NCI-H2107 treated with DMSO at 0.1 percent for 48 hours (cell line): ENCODE measurements around the gene LYPD3.
"Not testable (repeated sequence)": the region's sequence is repeated elsewhere in the genome, so short reads cannot be mapped to it uniquely, and the experiment has no call there.

Experiments used
- DNase-seq: peaks from one replicate; lab custom pipeline; 2025; ENCODE audit not compliant: unreplicated experiment; lab: John Stamatoyannopoulos, UW

The LYPD3 gene

DNA sequence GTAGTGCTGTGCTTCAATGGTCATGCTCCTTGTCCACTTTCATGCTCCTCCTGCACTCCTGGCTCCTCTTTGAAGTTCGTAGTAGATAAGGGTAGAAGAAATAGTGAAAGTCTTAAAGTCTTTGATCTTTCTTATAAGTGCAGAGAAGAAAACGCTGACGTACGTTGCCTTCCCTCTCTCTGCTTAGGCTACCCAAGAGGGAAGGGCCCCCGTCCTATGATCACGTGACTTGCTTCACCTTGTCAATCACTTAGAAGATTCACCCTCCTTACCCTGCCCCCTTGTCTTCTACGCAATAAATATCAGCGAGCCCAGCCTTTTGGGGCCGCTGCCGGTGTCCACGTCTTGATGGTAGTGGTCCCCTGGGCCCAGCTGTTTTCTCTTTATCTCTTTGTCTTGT, 28.1 kb downstream of the LYPD3 start:
- not testable (repeated sequence) for DNase-seq

DNA sequence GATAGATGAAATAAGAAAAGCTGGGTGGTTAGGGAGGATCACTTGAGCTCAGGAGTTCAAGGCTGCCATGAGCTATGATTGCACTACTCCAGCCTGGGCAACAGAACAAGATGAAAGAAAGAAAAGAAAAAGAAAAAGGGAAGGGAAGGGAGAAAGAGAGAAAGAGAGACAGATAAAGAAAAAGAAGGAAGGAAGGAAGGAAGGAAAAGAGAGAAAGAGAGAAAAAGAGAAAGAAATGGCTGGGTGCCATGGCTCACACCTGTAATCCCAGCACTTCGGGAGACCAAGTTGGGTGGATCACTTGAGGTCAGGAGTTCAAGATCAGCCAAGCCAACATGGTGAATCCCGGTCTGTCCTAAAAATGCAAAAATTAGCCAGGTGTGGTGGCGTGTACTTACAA, 29.6 kb downstream of the LYPD3 start:
- DNase-seq: no peak

DNA sequence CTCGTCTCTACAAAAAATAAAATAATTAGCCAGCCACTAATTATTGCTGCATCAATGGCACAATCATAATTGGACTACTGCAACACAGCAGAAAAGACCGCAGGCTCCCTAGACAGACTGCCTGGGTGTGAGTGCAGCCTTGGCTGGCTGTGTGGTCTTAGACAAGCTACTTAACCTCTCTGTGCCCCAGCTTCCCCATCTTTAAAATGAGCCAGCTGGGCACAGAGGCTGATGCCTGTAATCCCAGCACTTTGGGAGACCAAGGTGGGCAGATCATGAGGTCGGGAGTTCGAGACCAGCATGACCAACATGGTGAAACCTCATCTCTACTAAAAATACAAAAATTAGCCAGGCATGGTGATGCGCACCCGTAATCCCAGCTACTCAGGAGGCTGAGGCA, 31.7 kb downstream of the LYPD3 start:
- no peak for DNase-seq

- DNase-seq: no peak
Observed at GRCh38 chr19:43433358-43433673, 32.1 kb downstream of the LYPD3 start.

DNA sequence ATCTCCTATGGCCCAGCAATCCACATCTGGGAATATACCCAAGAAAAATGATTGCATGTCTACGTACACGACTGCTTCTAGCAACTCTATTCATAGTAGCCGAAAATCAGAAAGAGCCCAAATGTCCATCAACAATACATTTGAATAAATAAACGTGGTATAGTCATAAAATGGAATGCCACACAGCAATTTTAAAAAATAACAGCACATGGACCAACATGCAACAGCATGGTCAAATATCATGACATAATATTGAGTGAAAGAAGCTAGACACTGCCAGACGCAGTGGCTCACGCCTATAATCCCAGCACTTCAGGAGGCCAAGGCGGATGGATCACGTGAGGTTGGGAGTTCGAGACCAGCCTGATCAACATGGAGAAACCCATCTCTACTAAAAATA, 34.4 kb downstream of the LYPD3 start:
- DNase-seq: no peak

- no peak for DNase-seq
Observed at GRCh38 chr19:43430142-43430710, 35.2 kb downstream of the LYPD3 start.

- no peak for DNase-seq
Observed at GRCh38 chr19:43429395-43429794, 36.0 kb downstream of the LYPD3 start.

DNA sequence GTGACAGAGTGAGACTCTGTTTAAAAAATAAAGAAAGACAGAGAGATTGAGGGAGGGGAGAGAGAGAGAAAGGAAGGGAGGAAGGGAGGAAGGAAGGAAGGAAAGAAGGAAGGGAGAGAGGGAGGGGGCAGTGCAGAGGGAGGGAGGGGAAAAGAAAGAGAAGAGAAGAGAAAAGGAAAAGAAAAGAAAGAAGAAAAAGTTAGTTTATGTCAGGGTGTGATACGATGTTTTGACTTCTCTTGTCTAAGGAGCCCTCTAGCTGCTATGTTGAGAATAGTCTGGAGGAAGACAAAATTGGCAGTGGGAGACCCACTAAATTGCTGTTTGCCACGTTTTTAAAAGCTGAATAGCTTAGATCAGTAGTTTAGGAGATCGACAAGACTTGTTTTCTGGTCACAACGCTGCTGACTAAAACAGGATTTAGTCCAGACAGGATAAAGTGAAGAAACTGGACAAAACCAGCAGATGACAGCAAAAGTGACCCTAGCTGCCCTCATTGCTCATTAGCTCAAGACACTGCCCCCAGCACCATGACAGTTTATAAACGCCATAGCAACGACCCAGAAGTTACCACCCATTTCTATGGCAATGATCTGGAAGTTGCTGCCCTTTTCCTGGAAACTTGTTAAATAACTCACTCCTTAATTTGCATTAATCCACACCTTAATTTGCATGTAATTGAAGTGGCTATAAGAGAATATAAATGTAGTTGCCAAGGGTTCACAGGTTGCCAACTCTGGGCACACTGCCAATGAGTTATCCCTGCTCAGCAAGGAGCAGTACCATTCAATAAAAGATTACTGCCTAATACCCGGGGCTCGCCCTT, 39.6 kb downstream of the LYPD3 start:
- DNase-seq: no peak

DNA sequence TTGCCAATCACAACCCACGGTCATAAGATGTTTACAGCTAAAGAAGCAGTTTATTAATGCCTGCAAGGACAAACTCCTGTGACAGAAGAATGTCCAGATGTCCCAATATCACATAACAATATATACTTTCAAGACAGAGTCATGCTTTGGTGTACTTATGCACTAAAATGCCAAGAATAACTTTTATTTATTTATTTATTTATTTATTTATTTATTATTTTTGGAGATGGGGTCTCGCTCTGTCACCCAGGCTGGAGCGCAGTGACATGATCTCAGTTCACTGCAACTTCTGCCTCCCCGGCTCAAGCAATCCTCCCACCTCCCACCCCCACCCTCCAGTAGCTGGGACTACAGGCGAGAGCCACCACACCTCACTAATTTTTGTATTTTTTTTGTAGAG, 41.6 kb downstream of the LYPD3 start:
- DNase-seq: no peak

DNA sequence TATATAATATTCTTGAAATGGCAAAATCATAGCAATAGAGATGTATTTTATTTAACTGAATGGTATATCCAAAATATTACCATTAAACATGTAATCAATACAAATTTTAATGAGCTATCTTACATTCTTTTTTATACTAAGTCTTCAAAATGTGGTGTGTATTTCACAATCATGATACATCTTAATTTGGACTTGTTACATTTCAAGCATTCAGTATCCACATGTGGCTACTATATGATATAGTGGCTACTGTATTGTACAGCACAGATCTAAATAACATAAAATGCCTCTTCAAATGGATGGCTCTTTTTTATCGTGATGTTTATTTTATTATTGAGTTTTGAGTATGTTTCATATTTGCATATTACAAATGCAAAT, 42.7 kb downstream of the LYPD3 start:
- DNase-seq: no peak

GRCh38 chr19:43422000-43422688, 43.3 kb downstream of the LYPD3 start:
- no peak for DNase-seq

DNA sequence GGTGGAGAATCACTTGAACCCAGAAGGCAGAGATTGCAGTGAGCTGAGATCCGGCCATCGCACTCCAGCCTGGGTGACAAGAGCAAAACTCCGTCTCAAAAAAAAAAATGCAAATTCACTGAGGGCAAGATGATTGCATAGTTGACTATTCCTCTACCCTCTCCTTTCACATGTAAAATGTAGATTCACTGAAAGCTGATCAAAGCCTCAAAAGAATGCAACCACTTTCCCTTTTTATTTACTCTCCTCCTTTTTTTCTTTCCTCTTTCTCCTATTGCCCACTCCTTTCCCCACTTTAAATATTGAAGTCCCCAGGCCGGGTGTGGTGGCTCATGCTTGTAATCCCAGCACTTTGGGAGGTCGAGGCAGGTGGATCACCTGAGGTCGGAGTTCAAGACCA, 44.5 kb downstream of the LYPD3 start:
- DNase-seq: no peak

DNA sequence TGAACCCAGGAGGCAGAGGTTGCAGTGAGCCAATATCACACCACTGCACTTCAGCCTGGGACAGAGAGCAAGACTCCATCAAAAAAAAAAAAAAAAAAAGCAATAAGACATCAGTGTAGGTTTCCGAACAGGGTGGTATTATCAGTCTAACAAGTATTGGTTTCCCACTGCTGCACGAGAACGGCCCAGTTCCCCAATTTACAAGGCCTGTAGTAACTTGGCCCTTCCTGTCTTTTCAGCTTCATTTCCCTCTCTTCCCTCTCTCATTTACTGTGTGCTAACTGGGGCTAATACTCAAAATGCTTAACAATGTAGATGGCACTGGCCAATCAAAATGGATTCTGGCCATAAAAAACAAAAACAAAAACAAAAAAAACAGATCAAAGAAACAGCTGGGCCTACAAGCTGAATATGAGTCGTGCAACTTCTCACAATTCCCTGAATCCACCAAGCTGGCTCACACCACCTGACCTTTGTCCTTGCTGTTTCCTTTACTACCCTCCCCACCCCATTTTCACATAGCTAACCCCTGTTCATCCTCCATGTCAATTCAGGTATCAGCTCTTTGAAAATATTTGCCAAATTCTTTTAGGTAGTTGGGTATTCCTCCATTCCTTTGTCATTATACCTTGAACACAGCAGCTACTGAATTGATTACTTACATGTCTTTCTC, 48.3 kb downstream of the LYPD3 start:
- DNase-seq: no peak

- no peak for DNase-seq
Observed at GRCh38 chr19:43414554-43414953, 50.9 kb downstream of the LYPD3 start, which contains the start of gene TEX101. Gene TEX101, plus strand, starts transcription at chr19:43414890. Its CDS starts 1,030 bp downstream, at chr19:43415920.

DNA sequence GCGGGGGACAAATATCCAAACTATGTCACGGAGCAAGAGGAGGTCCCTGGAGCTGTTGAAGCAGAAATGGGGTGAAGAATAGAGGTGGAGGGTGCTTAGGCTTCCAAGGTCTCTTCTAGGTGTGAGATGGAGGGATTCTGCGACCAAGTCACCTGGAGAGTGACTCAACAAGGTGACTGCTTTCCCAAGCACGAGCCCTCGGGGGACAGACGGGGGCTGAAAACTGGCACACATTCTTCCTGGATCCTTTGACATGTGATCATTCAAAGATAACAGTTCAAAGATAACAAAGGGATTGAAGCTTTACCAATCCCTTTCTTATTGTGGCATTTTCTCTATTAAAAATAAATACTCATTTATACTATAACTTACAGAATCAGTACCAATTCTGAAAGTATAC, 53.0 kb downstream of the LYPD3 start:
- DNase-seq: no peak
